ENCODE results near the gene UBXN2A. TPM values are rescaled to one million over a fixed set of nuclear protein-coding genes. Genes with fewer than 3 reads are reported as not detected.
A peak's percentile ranks its signal among the peaks of the same experiment; 100 is the strongest.

The UBXN2A gene
- total and polyA plus RNA-seq, 4 donors, result 2.7 to 6.3 (median 4.9) TPM

DNA sequence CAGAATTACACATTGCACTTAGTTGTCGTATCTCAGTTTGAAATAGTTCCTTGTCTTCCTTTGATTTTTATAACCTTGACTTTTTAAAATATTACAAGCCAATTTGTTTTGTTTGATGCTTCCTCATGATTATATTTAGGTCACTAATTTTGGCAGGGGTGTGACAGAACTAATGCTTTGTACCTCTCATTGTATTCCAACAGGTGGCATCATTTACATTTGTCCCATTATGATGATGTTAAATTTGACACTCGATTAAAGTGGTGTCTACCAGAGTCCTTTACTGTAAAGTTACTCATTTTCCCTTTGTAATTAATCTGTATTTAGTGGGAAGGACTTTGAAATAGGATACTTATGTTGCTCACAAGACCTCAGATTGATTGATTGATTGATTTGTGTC, 48.1 kb downstream of the UBXN2A start:
- no peak overlapping the region for H3K9ac ChIP-seq (ENCODE audit: low read depth in 1 of 2, low read length in 2 of 2)
- H3K4me3 ChIP-seq (ENCODE audit: low read depth in 1 of 3, low read length in 3 of 3), result no peak overlapping the region
- DNase-seq (ENCODE audit: low spot score), result no peak
- H3K4me1 ChIP-seq (ENCODE audit: control insufficient read depth in 4 of 4, insufficient read depth in 4 of 4, low read length in 3 of 4), result no peaks in the 10 kb centered on the region
- H3K9me3 ChIP-seq (ENCODE audit: control insufficient read depth in 4 of 4, low read length in 3 of 4), result no peaks in the 10 kb centered on the region
- no peaks in the 10 kb centered on the region for H3K27me3 ChIP-seq (ENCODE audit: control insufficient read depth in 4 of 4, insufficient read depth in 4 of 4, low read length in 3 of 4)
- TF ChIP-seq SP1 (IDR thresholded peaks at IDR 0.05), result no peak
- TF ChIP-seq RAD21 (IDR thresholded peaks at IDR 0.05), result peak; percentile 70 to 77
- TF ChIP-seq, protein P1, sequence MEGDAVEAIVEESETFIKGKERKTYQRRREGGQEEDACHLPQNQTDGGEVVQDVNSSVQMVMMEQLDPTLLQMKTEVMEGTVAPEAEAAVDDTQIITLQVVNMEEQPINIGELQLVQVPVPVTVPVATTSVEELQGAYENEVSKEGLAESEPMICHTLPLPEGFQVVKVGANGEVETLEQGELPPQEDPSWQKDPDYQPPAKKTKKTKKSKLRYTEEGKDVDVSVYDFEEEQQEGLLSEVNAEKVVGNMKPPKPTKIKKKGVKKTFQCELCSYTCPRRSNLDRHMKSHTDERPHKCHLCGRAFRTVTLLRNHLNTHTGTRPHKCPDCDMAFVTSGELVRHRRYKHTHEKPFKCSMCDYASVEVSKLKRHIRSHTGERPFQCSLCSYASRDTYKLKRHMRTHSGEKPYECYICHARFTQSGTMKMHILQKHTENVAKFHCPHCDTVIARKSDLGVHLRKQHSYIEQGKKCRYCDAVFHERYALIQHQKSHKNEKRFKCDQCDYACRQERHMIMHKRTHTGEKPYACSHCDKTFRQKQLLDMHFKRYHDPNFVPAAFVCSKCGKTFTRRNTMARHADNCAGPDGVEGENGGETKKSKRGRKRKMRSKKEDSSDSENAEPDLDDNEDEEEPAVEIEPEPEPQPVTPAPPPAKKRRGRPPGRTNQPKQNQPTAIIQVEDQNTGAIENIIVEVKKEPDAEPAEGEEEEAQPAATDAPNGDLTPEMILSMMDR (IDR thresholded peaks at IDR 0.05; ENCODE audit: low read depth, low read length, missing input control), result peak; percentile 48
- no peaks in the 10 kb centered on the region for H3K36me3 ChIP-seq (ENCODE audit: control insufficient read depth in 4 of 4, insufficient read depth in 3 of 4, low read depth in 1 of 4, low read length in 3 of 4)
- H3K27ac ChIP-seq (ENCODE audit: low read depth in 1 of 2, low read length in 2 of 2), result no peak overlapping the region
- WGBS, result 64% methylated on average over 2 of the region's 2 CpGs

DNA sequence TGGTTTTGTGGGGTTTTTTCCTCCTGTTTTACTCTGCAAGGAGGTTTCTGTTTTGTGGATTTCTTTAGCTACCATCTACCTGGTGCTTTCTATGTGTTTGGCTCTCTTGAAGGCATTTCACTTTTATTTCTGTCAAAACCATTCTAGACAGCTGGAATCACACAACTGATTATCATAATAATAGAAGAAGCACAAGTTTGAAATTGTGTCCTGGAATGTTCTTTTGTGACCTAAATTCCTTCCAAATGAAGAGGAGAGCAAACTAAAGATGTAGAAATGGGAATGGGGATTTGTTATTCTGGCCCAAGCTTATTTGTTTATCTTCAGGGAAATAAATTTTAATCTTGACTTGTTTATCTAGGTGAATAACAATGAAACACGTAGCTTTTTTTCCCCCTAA, 52.7 kb downstream of the UBXN2A start:
- Histone ChIP-seq H3K9me3 (ENCODE audit: control insufficient read depth in 4 of 4, low read length in 3 of 4) (no peaks in the 10 kb centered on the region), H3K27me3 (ENCODE audit: control insufficient read depth in 4 of 4, insufficient read depth in 4 of 4, low read length in 3 of 4) (no peaks in the 10 kb centered on the region), H3K9ac (ENCODE audit: low read depth in 1 of 2, low read length in 2 of 2) (no peak overlapping the region), H3K36me3 (ENCODE audit: control insufficient read depth in 4 of 4, insufficient read depth in 3 of 4, low read depth in 1 of 4, low read length in 3 of 4) (no peaks in the 10 kb centered on the region), H3K4me3 (ENCODE audit: low read depth in 1 of 3, low read length in 3 of 3) (no peak overlapping the region), H3K4me1 (ENCODE audit: control insufficient read depth in 4 of 4, insufficient read depth in 4 of 4, low read length in 3 of 4) (no peaks in the 10 kb centered on the region), H3K27ac (ENCODE audit: low read depth in 1 of 2, low read length in 2 of 2) (no peak overlapping the region)
- DNase-seq (ENCODE audit: low spot score), result no peak
- WGBS, result 71% methylated on average over 1 of the region's 1 CpG
- TF ChIP-seq EGR1 (IDR thresholded peaks at IDR 0.05; ENCODE audit: low read depth in 2 of 2) (no peak), FOXA1 (IDR thresholded peaks at IDR 0.05) (no peak), GABPA (IDR thresholded peaks at IDR 0.05 in 1 of 2, conservative IDR thresholded peaks at IDR 0.05 in 1 of 2) (no peak), HNF4A (conservative IDR thresholded peaks at IDR 0.05) (no peak), RXRA (IDR thresholded peaks at IDR 0.05) (no peak), FOXA2 (IDR thresholded peaks at IDR 0.05) (no peak), RAD21 (IDR thresholded peaks at IDR 0.05) (no peak)
- TF ChIP-seq, protein P2, sequence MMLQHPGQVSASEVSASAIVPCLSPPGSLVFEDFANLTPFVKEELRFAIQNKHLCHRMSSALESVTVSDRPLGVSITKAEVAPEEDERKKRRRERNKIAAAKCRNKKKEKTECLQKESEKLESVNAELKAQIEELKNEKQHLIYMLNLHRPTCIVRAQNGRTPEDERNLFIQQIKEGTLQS (IDR thresholded peaks at IDR 0.05), result no peak
- TF ChIP-seq, protein P3, sequence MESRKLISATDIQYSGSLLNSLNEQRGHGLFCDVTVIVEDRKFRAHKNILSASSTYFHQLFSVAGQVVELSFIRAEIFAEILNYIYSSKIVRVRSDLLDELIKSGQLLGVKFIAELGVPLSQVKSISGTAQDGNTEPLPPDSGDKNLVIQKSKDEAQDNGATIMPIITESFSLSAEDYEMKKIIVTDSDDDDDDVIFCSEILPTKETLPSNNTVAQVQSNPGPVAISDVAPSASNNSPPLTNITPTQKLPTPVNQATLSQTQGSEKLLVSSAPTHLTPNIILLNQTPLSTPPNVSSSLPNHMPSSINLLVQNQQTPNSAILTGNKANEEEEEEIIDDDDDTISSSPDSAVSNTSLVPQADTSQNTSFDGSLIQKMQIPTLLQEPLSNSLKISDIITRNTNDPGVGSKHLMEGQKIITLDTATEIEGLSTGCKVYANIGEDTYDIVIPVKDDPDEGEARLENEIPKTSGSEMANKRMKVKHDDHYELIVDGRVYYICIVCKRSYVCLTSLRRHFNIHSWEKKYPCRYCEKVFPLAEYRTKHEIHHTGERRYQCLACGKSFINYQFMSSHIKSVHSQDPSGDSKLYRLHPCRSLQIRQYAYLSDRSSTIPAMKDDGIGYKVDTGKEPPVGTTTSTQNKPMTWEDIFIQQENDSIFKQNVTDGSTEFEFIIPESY (IDR thresholded peaks at IDR 0.05), result no peak

DNA sequence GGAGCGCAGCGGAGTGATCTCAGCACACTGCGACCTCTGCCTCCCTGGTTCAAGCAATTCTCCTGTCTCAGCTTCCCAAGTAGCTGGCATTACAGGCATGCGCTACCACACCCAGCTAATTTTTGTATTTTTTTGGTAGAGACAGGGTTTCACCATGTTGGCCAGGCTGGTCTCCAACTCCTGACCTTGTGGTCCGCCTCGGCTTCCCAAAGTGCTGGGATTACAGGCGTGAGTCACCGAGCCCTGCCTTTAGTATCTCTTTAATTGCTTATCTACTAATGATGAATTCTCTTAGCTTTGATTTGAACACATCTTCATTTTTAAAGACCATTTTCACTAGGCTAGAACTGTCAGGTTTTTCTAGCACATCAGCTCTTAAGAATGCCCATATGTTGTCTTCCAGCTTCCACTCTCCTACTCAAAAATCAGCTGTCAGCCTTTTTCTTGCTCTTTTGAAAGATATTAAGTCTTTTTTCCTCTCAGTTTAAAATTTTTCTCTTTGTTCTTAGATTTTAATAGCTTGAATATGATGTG, 53.5 kb downstream of the UBXN2A start:
- Histone ChIP-seq H3K9me3 (ENCODE audit: control insufficient read depth in 4 of 4, low read length in 3 of 4) (no peaks in the 10 kb centered on the region), H3K27ac (ENCODE audit: low read depth in 1 of 2, low read length in 2 of 2) (no peak overlapping the region), H3K27me3 (ENCODE audit: control insufficient read depth in 4 of 4, insufficient read depth in 4 of 4, low read length in 3 of 4) (no peaks in the 10 kb centered on the region), H3K9ac (ENCODE audit: low read depth in 1 of 2, low read length in 2 of 2) (no peak overlapping the region), H3K4me3 (ENCODE audit: low read depth in 1 of 3, low read length in 3 of 3) (no peak overlapping the region), H3K4me1 (ENCODE audit: control insufficient read depth in 4 of 4, insufficient read depth in 4 of 4, low read length in 3 of 4) (no peaks in the 10 kb centered on the region), H3K36me3 (ENCODE audit: control insufficient read depth in 4 of 4, insufficient read depth in 3 of 4, low read depth in 1 of 4, low read length in 3 of 4) (no peaks in the 10 kb centered on the region)
- DNase-seq (ENCODE audit: low spot score), result no peak
- WGBS, result over 99% methylated on average over 8 of the region's 8 CpGs
- TF ChIP-seq, protein P2 (IDR thresholded peaks at IDR 0.05), result no peak
- TF ChIP-seq GABPA (IDR thresholded peaks at IDR 0.05 in 1 of 2, conservative IDR thresholded peaks at IDR 0.05 in 1 of 2) (no peak), RXRA (IDR thresholded peaks at IDR 0.05) (no peak), TAF1 (conservative IDR thresholded peaks at IDR 0.05) (no peak)
- TF ChIP-seq, protein P1 (IDR thresholded peaks at IDR 0.05; ENCODE audit: low read depth, low read length, missing input control), result no peak
- TF ChIP-seq, protein P3 (IDR thresholded peaks at IDR 0.05), result no peak
- TF ChIP-seq, protein P4, sequence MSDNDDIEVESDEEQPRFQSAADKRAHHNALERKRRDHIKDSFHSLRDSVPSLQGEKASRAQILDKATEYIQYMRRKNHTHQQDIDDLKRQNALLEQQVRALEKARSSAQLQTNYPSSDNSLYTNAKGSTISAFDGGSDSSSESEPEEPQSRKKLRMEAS (IDR thresholded peaks at IDR 0.05), result no peak

Data from liver (tissue), 9 donors.